Prostate gland (tissue), 2 donors: ENCODE data around the gene NT5M. TPM values are rescaled to one million over a fixed set of nuclear protein-coding genes. Genes with fewer than 3 reads are reported as not detected.

Experiments used
- DNase-seq: peaks from one replicate; pipeline ENCODE4 v3.0.0-alpha.2; 2019; ENCODE audit warnings: low spot score
- H3K27ac ChIP-seq, 2 donors: fragments of 200-600 bp; sonication (generic); 2 replicates each; pipeline ENCODE4 v1.5.1; 2017 to 2019
- H3K27me3 ChIP-seq: fragments of 200-600 bp; sonication (generic); replicated peaks from 2 replicates; pipeline ENCODE4 v1.5.1; 2019; ENCODE audit not compliant: insufficient read depth
- H3K36me3 ChIP-seq, 2 donors: fragments of 200-600 bp; sonication (generic); 1 replicate in 1 of 2; 2 replicates in 1 of 2; pipeline versions ENCODE4 v1.5.1 to v1.8.1; 2017 to 2019
- H3K4me1 ChIP-seq: fragments of 200-600 bp; sonication (generic); replicated peaks from 2 replicates; pipeline ENCODE4 v1.5.1; 2019
- H3K4me3 ChIP-seq, 2 donors: fragments of 200-600 bp; sonication (generic); 2 replicates each; pipeline ENCODE4 v1.5.1; 2017 to 2019
- H3K9me3 ChIP-seq: fragments of 200-600 bp; sonication (generic); 2 replicates; pipeline ENCODE4 v1.5.1; 2017
- POLR2A ChIP-seq: fragments of 450-650 bp; IDR thresholded peaks from one replicate; pipeline ENCODE4 v1.6.1; 2016; ENCODE audit warnings: antibody characterized with exemption, mild to moderate bottlenecking
- POLR2AphosphoS5 ChIP-seq: sonication (generic); formaldehyde crosslinking; IDR thresholded peaks from one replicate; pipeline ENCODE4 v1.6.1; 2017; ENCODE audit warnings: antibody characterized with exemption
- WGBS: methylation state at CpG from one replicate; pipeline ENCODE4 v1.1.5; 2018; 5-methylcytosine and 5-hydroxymethylcytosine counted together
- intact Hi-C: fragments of 100-400 bp; cut with DNase I; formaldehyde crosslinking; loops from one replicate; pipeline ENCODE4 v1.14.2; 2022
- total RNA-seq, 2 donors: library from RNA; depleted of rRNA; stranded (reverse); fragments of >200 nt; gene quantifications; one replicate each; pipeline ENCODE4 v1.1.0, GENCODE V29; 2016
- TF ChIP-seq, protein P1 (sequence below), 4 experiments: fragments of 200-600 bp in 2 of 4; fragments of 450-650 bp in 2 of 4; sonication (generic) in 2 of 4; IDR thresholded peaks; 1 replicate in 3 of 4; 2 replicates in 1 of 4; pipeline ENCODE4 v1.5.1; 2016 to 2019; ENCODE audit warnings: antibody characterized with exemption in 4 of 4, mild to moderate bottlenecking in 2 of 4, moderate library complexity in 2 of 4

Gene NT5M
- total RNA-seq, 2 donors from 2014 or later = 7.6 to 35.2 TPM

DNA sequence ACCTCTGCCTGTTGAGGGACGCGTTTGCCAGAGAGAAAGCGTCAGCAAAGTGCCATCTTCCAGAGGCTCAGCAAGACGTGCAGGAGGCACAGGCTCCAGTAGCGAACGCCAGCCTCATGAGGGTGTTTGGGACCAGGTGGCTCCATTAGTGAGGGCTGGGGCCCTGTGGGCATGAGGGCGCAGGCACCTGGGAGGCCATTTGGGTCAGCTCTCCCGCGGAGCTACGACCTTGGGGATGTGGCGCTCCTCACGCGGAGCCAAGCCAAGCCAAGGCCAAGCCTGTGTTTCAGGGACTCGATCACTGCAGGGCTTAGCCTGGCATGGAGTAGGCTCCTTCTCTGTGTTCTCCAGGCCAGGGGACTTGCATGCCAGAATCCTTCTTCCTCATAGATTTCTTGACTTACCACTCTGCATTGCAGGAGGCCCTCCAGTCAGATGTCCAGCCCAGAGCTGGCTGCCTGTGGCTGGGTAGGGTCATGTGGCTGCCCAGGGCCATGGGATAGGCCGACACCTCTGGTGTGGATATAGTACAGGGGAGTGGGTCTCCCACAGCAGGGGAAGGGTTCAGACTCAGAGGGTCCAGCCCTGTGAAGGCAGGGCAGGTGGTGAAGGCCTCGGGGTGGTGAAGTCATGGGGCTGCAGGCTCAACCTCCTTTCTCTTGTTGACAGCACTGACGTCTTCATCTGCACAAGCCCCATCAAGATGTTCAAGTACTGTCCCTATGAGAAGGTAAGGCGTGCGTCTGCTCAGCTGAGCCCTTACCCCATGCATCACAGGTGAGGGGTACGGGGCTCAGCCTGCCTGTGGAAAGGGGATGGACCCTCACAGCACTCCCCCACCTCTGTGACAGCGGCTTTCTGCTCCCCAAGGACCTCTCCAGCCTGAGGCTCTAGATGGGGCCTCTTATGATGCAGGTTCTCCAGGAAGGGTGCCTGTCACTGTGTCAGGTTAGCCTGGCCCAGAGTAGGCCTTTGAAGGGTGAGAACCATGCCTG, 19.6 kb downstream of the NT5M start:
- WGBS = 97% methylated on average over 21 of the region's 21 CpGs
- intact Hi-C loops = no loop called here
- TF ChIP-seq, protein P1, sequence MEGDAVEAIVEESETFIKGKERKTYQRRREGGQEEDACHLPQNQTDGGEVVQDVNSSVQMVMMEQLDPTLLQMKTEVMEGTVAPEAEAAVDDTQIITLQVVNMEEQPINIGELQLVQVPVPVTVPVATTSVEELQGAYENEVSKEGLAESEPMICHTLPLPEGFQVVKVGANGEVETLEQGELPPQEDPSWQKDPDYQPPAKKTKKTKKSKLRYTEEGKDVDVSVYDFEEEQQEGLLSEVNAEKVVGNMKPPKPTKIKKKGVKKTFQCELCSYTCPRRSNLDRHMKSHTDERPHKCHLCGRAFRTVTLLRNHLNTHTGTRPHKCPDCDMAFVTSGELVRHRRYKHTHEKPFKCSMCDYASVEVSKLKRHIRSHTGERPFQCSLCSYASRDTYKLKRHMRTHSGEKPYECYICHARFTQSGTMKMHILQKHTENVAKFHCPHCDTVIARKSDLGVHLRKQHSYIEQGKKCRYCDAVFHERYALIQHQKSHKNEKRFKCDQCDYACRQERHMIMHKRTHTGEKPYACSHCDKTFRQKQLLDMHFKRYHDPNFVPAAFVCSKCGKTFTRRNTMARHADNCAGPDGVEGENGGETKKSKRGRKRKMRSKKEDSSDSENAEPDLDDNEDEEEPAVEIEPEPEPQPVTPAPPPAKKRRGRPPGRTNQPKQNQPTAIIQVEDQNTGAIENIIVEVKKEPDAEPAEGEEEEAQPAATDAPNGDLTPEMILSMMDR (IDR thresholded peaks at IDR 0.05) = no peak
- no peak for TF ChIP-seq POLR2A
- no peak for TF ChIP-seq POLR2AphosphoS5
- no peak overlapping the region for H3K4me3 ChIP-seq
- H3K27ac ChIP-seq = no peak overlapping the region
- H3K36me3 ChIP-seq = no peaks in the 10 kb centered on the region
- no peaks in the 10 kb centered on the region for H3K27me3 ChIP-seq
- DNase-seq = no peak
- H3K9me3 ChIP-seq = no peaks in the 10 kb centered on the region
- H3K4me1 ChIP-seq = no peaks in the 10 kb centered on the region

DNA sequence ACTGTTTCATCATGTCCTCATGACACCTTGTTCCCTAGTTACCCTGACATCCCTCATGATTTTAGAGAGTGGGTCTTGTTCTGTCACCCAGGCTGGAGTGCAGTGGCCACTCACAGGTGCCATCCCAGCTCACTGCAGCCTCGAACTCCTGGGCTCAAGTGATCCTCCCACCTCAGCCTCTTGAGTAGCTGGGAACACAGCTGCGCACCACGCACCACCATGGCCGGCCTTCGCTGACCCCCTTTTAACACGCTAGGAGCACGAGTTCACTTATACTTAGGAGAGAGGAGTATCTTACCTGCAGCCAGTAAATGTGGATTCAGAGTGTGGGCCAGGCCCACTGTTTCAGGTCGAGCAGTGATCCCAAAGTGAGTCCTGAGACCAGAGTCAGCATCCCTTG, 21.4 kb downstream of the NT5M start:
- intact Hi-C loops = no loop called here
- 94% methylated on average over 8 of the region's 8 CpGs for WGBS
- no peak overlapping the region for H3K4me3 ChIP-seq

DNA sequence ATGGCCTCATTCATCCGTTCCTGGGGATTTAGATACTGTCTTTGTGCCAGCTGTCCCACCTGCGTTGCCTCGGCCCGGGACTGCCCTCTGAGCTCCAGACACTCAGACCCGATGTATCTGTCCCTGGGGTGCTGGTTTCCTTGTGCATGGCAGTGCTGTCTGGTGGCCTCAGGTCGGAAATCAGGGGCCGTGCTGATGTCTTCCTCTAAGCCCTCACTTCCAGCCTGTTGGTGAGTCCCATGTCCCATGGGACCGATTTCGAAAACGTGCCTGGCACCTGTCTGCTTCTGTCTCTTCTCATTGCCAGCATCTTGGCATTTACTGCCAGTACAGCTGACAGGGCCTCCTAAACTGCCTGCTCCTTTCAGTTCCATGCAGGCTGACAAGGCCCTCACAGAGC, 22.1 kb downstream of the NT5M start:
- TF ChIP-seq, protein P1 (IDR thresholded peaks at IDR 0.05) = no peak
- no peak for TF ChIP-seq POLR2AphosphoS5
- TF ChIP-seq POLR2A = no peak
- intact Hi-C loops = no loop called here
- DNase-seq = no peak
- H3K27ac ChIP-seq = no peak overlapping the region
- no peaks in the 10 kb centered on the region for H3K36me3 ChIP-seq
- H3K27me3 ChIP-seq = no peaks in the 10 kb centered on the region
- no peak overlapping the region for H3K4me3 ChIP-seq
- 94% methylated on average over 10 of the region's 10 CpGs for WGBS
- no peaks in the 10 kb centered on the region for H3K9me3 ChIP-seq
- no peaks in the 10 kb centered on the region for H3K4me1 ChIP-seq

More for the DNA sequence above, 21.4 kb downstream of the NT5M start:
- Histone ChIP-seq H3K4me1 (no peaks in the 10 kb centered on the region), H3K9me3 (no peaks in the 10 kb centered on the region), H3K27me3 (no peaks in the 10 kb centered on the region), H3K27ac (no peak overlapping the region), H3K36me3 (no peaks in the 10 kb centered on the region)
- no peak for DNase-seq
- no peak for TF ChIP-seq POLR2A
- TF ChIP-seq, protein P1 (IDR thresholded peaks at IDR 0.05) = no peak

DNA sequence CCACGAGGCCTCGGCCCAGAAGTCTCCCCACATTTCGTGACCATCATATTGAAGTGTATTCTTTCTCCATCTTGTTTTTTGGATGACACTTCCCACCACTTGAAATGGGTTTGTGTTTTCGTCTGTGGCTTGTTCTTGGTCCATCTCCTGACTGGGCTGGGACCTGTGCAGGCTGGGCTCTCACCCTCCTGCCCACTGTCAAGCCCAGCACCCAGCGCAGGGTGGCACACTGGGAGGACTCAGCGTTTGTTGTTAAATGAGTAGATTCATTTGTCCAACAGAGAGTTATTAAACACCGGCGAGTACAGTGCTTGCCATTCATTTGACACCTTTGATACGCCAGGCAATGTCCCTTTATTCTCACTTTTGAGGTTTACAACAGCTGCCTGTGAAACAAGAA, 22.6 kb downstream of the NT5M start:
- H3K4me1 ChIP-seq = no peaks in the 10 kb centered on the region
- no peak overlapping the region for H3K27ac ChIP-seq
- H3K4me3 ChIP-seq = no peak overlapping the region
- intact Hi-C loops = no loop called here
- no peaks in the 10 kb centered on the region for H3K9me3 ChIP-seq
- no peaks in the 10 kb centered on the region for H3K27me3 ChIP-seq
- TF ChIP-seq, protein P1 (IDR thresholded peaks at IDR 0.05) = no peak
- TF ChIP-seq POLR2AphosphoS5 (no peak), POLR2A (no peak)
- WGBS = 84% methylated on average over 9 of the region's 9 CpGs
- DNase-seq = no peak
- H3K36me3 ChIP-seq = no peaks in the 10 kb centered on the region
